ENCODE data around the gene MYORG.

The MYORG gene

DNA sequence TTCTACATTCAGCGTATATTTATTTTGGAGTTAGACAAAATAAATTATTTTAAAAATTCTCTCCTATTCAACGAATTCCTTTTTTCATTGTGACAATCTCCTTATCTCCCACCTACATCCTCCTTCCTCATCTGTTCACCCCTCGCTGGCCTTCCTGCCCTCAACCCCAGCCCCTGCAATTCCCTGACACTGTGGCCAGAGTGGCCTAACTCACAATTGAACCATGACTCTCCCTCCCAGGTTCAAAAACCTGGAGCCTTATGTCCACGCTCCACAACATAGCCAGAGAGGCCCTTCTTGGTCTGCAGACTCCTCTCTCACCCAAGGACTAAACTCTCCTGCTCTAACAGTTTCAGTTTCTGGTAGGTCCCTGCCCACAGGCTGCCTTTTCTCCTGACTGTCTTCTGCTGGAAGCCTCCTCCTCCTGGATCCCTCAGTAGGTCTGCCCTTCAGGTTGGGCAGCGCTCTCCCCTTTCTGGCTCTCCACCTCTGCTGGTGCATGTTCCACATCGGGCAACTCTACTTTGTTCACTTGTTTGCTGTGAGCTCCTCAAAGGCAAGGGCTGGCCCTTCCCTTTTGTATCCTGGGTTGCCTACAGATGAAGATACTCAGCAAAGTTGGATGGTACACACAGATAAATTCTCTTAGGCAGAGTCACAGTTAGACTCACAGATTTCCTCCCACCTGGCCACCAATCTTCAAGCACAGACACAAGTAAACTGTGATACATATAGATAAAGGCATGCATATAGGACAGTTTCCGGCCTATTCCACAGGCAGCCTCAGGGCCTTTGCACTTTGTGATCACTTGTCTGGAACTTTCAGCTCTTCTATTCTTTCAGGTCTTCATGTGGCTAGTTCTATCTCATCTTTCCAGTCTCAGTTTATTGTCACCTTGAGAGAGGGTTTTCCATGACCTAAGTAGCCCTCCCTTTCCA is 19.8 kb upstream of the MYORG start:
- TF ChIP-seq, protein P1, sequence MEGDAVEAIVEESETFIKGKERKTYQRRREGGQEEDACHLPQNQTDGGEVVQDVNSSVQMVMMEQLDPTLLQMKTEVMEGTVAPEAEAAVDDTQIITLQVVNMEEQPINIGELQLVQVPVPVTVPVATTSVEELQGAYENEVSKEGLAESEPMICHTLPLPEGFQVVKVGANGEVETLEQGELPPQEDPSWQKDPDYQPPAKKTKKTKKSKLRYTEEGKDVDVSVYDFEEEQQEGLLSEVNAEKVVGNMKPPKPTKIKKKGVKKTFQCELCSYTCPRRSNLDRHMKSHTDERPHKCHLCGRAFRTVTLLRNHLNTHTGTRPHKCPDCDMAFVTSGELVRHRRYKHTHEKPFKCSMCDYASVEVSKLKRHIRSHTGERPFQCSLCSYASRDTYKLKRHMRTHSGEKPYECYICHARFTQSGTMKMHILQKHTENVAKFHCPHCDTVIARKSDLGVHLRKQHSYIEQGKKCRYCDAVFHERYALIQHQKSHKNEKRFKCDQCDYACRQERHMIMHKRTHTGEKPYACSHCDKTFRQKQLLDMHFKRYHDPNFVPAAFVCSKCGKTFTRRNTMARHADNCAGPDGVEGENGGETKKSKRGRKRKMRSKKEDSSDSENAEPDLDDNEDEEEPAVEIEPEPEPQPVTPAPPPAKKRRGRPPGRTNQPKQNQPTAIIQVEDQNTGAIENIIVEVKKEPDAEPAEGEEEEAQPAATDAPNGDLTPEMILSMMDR (conservative IDR thresholded peaks at IDR 0.05): no peak
- no peak overlapping the region for H3K27ac ChIP-seq

DNA sequence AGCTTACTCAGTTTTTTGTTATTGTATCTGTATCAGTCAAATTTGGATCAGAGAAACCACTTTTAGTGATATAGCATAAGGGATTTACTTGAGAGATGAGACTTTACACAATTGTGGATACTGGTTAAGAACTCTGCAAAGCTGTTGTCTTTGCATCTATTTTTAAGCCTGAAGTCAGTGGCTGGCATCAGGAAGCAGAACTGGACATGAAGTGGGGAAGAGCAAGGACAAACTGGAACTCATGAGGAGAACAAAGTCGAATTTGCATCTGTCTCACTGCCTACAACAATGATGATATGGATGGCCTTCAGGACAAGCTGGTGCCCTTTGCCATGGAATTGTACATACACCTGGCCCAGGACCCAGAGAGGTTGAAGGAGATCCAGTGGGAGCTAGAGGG is 15.8 kb upstream of the MYORG start:
- TF ChIP-seq, protein P1 (conservative IDR thresholded peaks at IDR 0.05): no peak
- no peak overlapping the region for H3K27ac ChIP-seq

DNA sequence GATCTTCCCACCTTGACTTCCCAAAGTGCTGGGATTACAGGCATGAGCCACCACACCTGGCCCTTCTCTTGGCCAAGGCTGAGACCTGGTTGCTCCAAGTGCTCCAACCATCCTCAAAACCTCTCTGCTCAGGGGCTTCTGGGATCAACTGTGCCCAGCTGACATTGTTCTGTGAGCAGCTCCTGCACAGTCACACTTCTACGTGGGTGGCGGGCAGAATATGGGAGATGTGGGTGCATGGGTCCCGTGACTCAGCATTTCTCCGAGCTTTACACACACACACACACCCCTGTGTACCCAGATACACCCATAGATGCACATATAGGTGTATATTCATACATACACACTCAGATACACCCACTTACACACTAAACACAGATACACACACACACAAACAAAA is 10.5 kb upstream of the MYORG start:
- TF ChIP-seq, protein P1 (conservative IDR thresholded peaks at IDR 0.05): no peak

DNA sequence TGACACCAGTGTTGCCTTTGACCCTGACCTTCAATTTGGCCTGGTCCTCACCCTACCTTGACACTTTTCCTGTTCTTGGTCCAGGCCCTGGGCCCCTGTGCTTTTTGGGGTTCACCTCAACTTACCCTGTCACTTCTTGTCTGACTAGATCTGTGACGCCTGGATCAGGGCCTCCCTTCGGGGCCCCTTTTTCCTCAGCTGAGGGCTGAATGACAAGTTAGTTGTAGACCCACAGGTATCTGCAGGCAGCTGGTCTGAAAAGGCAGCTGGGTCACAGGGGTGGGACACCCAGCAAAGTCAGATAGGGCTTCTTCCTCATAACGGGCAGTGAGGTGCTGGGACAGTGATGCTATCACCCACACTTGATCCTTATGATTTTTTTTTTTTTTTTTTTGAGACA is 10.0 kb upstream of the MYORG start:
- TF ChIP-seq, protein P1 (conservative IDR thresholded peaks at IDR 0.05): no peak
- H3K27ac ChIP-seq: no peak overlapping the region

More for the DNA sequence above, 10.5 kb upstream of the MYORG start:
- H3K27ac ChIP-seq: no peak overlapping the region

DNA sequence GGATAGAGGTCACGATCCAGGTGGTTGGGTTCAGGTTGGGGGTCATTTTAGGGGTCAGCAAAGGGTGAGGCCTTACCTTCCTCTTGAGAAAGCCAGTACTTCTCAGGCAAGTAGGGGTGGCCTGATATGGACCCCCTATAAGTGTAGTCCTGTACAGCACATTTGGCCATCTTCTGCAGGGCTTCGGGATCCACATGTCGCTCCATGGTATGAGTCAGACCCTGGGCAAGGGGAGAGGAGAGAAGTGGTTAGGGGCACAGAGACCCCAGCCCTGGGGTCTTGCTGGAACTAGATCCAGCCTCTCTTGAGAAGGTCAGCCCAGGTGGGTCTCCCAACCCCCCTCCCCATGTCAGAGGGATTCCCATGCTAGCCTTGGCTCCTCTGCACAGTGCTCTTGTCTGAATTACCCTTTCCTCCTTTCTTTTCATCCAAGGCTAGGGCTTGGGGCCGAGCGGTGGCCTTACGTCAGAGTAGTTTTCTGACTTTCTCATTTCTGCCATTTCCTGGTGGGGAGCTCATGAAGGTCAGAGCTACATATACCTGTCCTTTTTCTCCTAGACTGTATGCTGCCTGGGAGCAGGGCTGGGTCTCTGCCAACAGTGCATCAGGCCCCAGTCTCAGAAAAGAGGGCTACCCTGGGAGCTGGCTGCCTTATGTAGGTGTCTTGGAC is 9.0 kb upstream of the MYORG start:
- TF ChIP-seq, protein P1 (conservative IDR thresholded peaks at IDR 0.05): no peak

DNA sequence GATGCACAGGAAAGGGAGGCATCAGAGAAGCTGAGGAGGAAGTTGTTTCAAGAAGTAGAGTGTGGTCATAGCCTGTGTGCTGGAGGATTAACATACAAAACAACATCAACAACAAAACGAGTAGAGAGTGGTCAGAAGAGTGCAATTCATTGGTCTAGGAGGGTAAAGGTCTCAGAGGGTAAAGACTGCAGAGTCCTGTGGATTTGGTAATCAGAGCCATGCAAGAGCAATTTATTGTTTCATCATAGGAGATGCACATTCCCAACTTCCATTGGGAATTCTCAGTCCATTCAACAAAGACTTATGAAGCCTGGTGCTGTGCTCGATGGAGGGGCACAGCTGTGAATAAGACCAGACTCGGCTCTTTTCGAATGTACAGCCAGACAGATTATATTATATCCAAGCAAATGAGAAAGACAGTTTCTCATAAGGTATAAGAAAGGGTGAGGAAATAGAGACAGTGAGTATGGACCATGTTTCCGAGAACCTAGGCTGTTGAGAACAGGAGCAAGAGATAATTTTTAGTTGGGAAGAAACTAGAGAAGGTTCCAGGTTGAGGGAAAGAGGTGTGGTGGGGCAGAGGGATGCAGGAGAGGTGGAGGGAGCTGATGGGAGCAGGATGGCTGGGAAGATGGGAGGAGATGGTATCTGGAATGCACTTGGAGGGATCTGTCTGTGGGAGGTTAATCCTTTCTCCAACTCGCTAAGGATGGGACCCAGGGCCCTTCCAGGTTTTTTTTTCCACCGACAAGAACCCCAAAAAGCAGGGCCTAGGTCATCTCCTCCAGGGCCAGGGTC is 7.9 kb upstream of the MYORG start:
- no peak overlapping the region for H3K27ac ChIP-seq
- TF ChIP-seq, protein P1 (conservative IDR thresholded peaks at IDR 0.05): no peak

More for the DNA sequence above, 9.0 kb upstream of the MYORG start:
- no peak overlapping the region for H3K27ac ChIP-seq

DNA sequence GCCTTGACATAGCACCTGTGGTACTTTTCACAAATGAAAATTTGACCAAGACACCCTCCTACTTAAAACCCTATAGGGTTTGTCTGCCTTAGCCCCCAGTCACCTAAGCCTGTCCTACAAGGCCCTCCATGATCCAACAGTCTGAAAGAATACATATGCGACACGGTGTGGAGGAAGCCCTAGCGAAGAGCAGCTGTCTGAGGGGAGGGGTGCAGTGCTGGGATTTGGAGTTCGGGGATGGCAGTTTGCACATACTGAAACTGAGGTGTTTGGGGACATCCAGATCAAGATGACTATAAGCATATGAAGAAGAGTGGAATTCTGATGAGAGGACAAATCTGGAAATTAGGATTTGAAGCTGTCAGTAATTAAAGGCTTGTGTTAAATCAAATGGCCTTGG is 7.2 kb upstream of the MYORG start:
- no peak overlapping the region for H3K27ac ChIP-seq
- TF ChIP-seq, protein P1 (conservative IDR thresholded peaks at IDR 0.05): no peak

All from VCaP (cell line).